SK-N-SH (cell line): Measurements from ENCODE around the gene TFIP11. TPM values are rescaled to one million over a fixed set of nuclear protein-coding genes. Genes with fewer than 3 reads are reported as not detected.

Experiments used
- CTCF ChIA-PET: fragments of 300-600, 350-600 bp; formaldehyde crosslinking; extraction: SDS; loops from one replicate; lab custom pipeline; 2021; lab: Yijun Ruan, JAX
- POLR2A ChIA-PET: fragments of 350-600 bp; sonication (Branson Sonifier 250); formaldehyde crosslinking; extraction: SDS; loops from one replicate; lab custom pipeline; 2020; ENCODE audit warnings: antibody characterized with exemption, inconsistent platforms; lab: Yijun Ruan, JAX
- DNase-seq: peaks from one replicate; pipeline ENCODE4 v3.0.0; 2012
- H2AFZ ChIP-seq: fragments of 200-600 bp; sonication (generic); 2 replicates; pipeline ENCODE4 v1.8.1; 2016; ENCODE audit warnings: antibody characterized with exemption, mild to moderate bottlenecking, low read depth
- H3F3A ChIP-seq: fragments of 200-600 bp; sonication (generic); replicated peaks from 2 replicates; pipeline ENCODE3; 2016; ENCODE audit warnings: antibody characterized with exemption, mild to moderate bottlenecking; ENCODE audit not compliant: insufficient read depth
- H3K27ac ChIP-seq, 2 experiments: fragments of 200-500 bp in 1 of 2; fragments of 200-600 bp in 1 of 2; sonication (Bioruptor generic) in 1 of 2; sonication (generic), shearing (Covaris generic) in 1 of 2; 2 replicates each; pipeline versions ENCODE4 v1.5.1 to v1.6.1; 2014 to 2016; ENCODE audit warnings: low read depth in 2 of 2, inconsistent platforms in 1 of 2, low read length in 1 of 2, mild to moderate bottlenecking in 1 of 2, mixed read lengths in 1 of 2
- H3K27me3 ChIP-seq: fragments of 200-600 bp; sonication (generic), shearing (Covaris generic); 2 replicates; pipeline ENCODE4 v1.6.1; 2016; ENCODE audit warnings: mixed run types; ENCODE audit not compliant: insufficient read depth
- H3K36me3 ChIP-seq, 2 experiments: fragments of 200-500 bp in 1 of 2; fragments of 200-600 bp in 1 of 2; sonication (Bioruptor generic) in 1 of 2; sonication (generic) in 1 of 2; replicated peaks in 1 of 2; 2 replicates each; pipeline versions ENCODE3 to v1.5.1; 2014 to 2016; ENCODE audit warnings: low read length in 1 of 2, mild to moderate bottlenecking in 1 of 2; ENCODE audit not compliant: insufficient read depth in 2 of 2, control insufficient read depth in 1 of 2
- H3K4me1 ChIP-seq, 2 experiments: fragments of 200-500 bp in 1 of 2; fragments of 200-600 bp in 1 of 2; sonication (Bioruptor generic) in 1 of 2; sonication (generic), shearing (Covaris generic) in 1 of 2; 2 replicates each; pipeline versions ENCODE4 v1.5.1 to v1.6.1; 2014 to 2016; ENCODE audit warnings: low read depth in 1 of 2, low read length in 1 of 2, mixed run types in 1 of 2; ENCODE audit not compliant: insufficient read depth in 2 of 2, control insufficient read depth in 1 of 2
- H3K4me2 ChIP-seq: fragments of 200-600 bp; sonication (generic), shearing (Covaris generic); 2 replicates; pipeline ENCODE4 v1.6.1; 2017; ENCODE audit warnings: mixed run types
- H3K4me3 ChIP-seq, 2 experiments: fragments of 200-500 bp in 1 of 2; fragments of 200-600 bp in 1 of 2; sonication (Bioruptor generic) in 1 of 2; sonication (generic), shearing (Covaris generic) in 1 of 2; 2 replicates each; pipeline versions ENCODE4 v1.5.1 to v1.8.1; 2014 to 2016; ENCODE audit warnings: low read depth in 2 of 2, inconsistent platforms in 1 of 2, low read length in 1 of 2, mild to moderate bottlenecking in 1 of 2, mixed read lengths in 1 of 2, moderate library complexity in 1 of 2
- H3K79me2 ChIP-seq: fragments of 200-600 bp; sonication (generic); 2 replicates; pipeline ENCODE4 v1.8.1; 2017; ENCODE audit warnings: mild to moderate bottlenecking; ENCODE audit not compliant: insufficient read depth
- H3K9ac ChIP-seq: fragments of 200-600 bp; sonication (generic); 2 replicates; pipeline ENCODE4 v1.6.1; 2017; ENCODE audit warnings: mixed run types
- H3K9me2 ChIP-seq: fragments of 200-600 bp; sonication (generic); 2 replicates; pipeline ENCODE4 v1.6.1; 2017; ENCODE audit warnings: mixed run types
- H3K9me3 ChIP-seq: fragments of 200-600 bp; sonication (generic); 2 replicates; pipeline ENCODE4 v1.6.1; 2017; ENCODE audit warnings: mixed run types, mild to moderate bottlenecking, moderate library complexity
- H4K20me1 ChIP-seq: fragments of 200-600 bp; sonication (generic); 2 replicates; pipeline ENCODE4 v1.6.1; 2017; ENCODE audit warnings: mild to moderate bottlenecking, mixed run types; ENCODE audit not compliant: insufficient read depth
- ELF1 ChIP-seq: IDR thresholded peaks from 2 replicates; pipeline ENCODE4 v1.4.0; 2012
- MXI1 ChIP-seq: IDR thresholded peaks from 2 replicates; pipeline ENCODE4 v1.6.1; 2012; ENCODE audit warnings: mild to moderate bottlenecking, low read depth, low read length, improper control_type of control experiment
- RXRA ChIP-seq: IDR thresholded peaks from 2 replicates; pipeline ENCODE4 v1.4.0; 2012; ENCODE audit warnings: low read depth, mild to moderate bottlenecking, borderline replicate concordance
- TAF1 ChIP-seq: IDR thresholded peaks from 2 replicates; pipeline ENCODE4 v1.6.1; 2012; ENCODE audit warnings: low read depth, mild to moderate bottlenecking, low read length, moderate library complexity, borderline replicate concordance
- WGBS: methylation state at CpG from one replicate; pipeline ENCODE4 v1.1.6; 2017; ENCODE audit warnings: low lambda C conversion rate; 5-methylcytosine and 5-hydroxymethylcytosine counted together
- polyA plus RNA-seq, 3 experiments: library from polyadenylated mRNA; depleted of rRNA; stranded (reverse); fragments of >200 nt; gene quantifications; 2 replicates each; pipeline ENCODE4 v1.2.3, GENCODE V29; 2012
- TF ChIP-seq, protein P1 (sequence below): IDR thresholded peaks from 2 replicates; pipeline ENCODE4; 2012
- TF ChIP-seq, protein P2 (sequence below): fragments of 150-350 bp; IDR thresholded peaks from 2 replicates; pipeline ENCODE4 v1.6.1; 2017; ENCODE audit warnings: antibody characterized with exemption, low read length, low read depth, borderline replicate concordance
- TF ChIP-seq, protein P3 (sequence below): IDR thresholded peaks from 2 replicates; pipeline ENCODE4 v1.4.0; 2012; ENCODE audit warnings: low read depth, borderline replicate concordance

Gene TFIP11
- polyA plus RNA-seq, 1 of the 3 experiments (the other 2 are of a cell fraction) = 32.8 TPM

DNA sequence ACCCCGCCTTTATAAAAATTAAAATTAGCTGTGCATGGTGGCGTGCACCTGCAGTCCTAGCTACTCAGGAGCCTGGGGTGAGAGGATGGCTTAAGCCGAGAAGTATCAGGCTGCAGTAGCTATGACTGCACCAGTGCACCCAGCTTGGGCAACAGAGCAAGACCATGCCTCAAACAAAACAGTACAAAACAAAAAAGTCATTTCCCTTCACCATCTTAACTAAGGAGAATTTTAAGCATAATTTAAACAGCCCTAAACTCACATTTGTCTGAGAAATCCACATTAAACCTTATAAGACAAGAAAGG lies 23.3 kb upstream of the TFIP11 start:
- WGBS = 97% methylated on average over 3 of the region's 3 CpGs
- CTCF ChIA-PET = interaction anchor here (1.1 kb wide), 1 partner anchor 10 kb away, joined by 4 read pairs; no protein-coding TSS in a partner anchor
- no peaks in the 10 kb centered on the region for H3F3A ChIP-seq
- H3K4me2 ChIP-seq = no peak overlapping the region
- H3K36me3 ChIP-seq = peaks cover 6 to 17% of the 10 kb centered on the region in 2 experiments
- no peaks in the 10 kb centered on the region for H4K20me1 ChIP-seq
- H2AFZ ChIP-seq = no peak overlapping the region
- no peaks in the 10 kb centered on the region for H3K9me3 ChIP-seq
- no peaks in the 10 kb centered on the region for H3K4me1 ChIP-seq
- no peak overlapping the region for H3K4me3 ChIP-seq
- POLR2A ChIA-PET = no interaction called here
- no peak for TF ChIP-seq RXRA
- TF ChIP-seq, protein P1, sequence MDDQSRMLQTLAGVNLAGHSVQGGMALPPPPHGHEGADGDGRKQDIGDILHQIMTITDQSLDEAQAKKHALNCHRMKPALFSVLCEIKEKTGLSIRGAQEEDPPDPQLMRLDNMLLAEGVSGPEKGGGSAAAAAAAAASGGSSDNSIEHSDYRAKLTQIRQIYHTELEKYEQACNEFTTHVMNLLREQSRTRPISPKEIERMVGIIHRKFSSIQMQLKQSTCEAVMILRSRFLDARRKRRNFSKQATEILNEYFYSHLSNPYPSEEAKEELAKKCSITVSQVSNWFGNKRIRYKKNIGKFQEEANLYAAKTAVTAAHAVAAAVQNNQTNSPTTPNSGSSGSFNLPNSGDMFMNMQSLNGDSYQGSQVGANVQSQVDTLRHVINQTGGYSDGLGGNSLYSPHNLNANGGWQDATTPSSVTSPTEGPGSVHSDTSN = no peak
- TF ChIP-seq TAF1 = no peak
- TF ChIP-seq MXI1 = no peak
- no peak for TF ChIP-seq ELF1
- TF ChIP-seq, protein P2, sequence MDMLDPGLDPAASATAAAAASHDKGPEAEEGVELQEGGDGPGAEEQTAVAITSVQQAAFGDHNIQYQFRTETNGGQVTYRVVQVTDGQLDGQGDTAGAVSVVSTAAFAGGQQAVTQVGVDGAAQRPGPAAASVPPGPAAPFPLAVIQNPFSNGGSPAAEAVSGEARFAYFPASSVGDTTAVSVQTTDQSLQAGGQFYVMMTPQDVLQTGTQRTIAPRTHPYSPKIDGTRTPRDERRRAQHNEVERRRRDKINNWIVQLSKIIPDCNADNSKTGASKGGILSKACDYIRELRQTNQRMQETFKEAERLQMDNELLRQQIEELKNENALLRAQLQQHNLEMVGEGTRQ = no peak
- no peak overlapping the region for H3K9ac ChIP-seq
- no peaks in the 10 kb centered on the region for H3K79me2 ChIP-seq
- H3K9me2 ChIP-seq = no peaks in the 10 kb centered on the region
- DNase-seq = no peak
- no peaks in the 10 kb centered on the region for H3K27me3 ChIP-seq
- H3K27ac ChIP-seq = no peak overlapping the region

DNA sequence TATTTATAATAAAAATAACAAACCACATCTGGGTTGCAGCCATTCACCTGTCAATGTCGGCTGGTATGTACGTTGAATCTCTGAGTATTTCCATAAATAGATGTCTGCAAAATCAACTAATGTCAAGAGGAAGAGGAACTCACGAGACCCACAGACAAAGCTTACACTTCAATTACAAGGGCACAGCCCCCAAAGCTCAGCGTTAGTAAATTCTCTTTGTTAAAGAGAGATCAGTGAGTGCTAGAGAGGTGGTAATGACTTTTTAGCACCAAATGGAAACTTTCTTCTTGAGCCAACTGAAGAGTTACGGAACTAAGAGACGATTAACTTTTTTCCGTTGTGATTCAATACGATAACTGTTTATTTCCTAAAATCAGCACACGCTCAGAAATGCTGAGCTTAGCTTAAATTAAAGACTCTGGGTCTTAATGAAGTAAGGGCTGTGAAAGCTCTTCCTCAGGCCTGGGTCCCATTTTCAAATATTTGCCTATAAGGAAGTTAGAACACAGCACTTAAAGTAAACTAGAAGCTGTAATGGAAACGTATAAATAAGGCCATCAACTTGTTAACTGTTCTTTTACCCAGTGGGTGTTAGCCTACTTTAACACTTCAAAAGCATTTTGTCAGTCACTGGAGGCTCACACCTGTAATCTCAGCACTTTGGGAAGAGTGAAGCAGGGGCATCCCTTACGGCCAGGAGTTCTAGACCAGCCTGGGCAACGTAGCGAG lies 22.8 kb upstream of the TFIP11 start:
- H4K20me1 ChIP-seq = no peaks in the 10 kb centered on the region
- H3K79me2 ChIP-seq = no peaks in the 10 kb centered on the region
- H3K9me2 ChIP-seq = no peaks in the 10 kb centered on the region
- 92% methylated on average over 13 of the region's 13 CpGs for WGBS
- H3K9ac ChIP-seq = no peak overlapping the region
- H3F3A ChIP-seq = no peaks in the 10 kb centered on the region
- H3K4me1 ChIP-seq = no peaks in the 10 kb centered on the region
- DNase-seq = no peak
- H3K27me3 ChIP-seq = no peaks in the 10 kb centered on the region
- H3K4me3 ChIP-seq = no peak overlapping the region
- H3K4me2 ChIP-seq = no peak overlapping the region
- TF ChIP-seq, protein P3, sequence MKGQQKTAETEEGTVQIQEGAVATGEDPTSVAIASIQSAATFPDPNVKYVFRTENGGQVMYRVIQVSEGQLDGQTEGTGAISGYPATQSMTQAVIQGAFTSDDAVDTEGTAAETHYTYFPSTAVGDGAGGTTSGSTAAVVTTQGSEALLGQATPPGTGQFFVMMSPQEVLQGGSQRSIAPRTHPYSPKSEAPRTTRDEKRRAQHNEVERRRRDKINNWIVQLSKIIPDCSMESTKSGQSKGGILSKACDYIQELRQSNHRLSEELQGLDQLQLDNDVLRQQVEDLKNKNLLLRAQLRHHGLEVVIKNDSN = no peak
- ChIA-PET POLR2A (no interaction called here), CTCF (interaction anchor here (1.1 kb wide), 1 partner anchor 11 kb away, joined by 4 read pairs; no protein-coding TSS in a partner anchor)
- no peaks in the 10 kb centered on the region for H3K9me3 ChIP-seq
- no peak overlapping the region for H2AFZ ChIP-seq
- H3K27ac ChIP-seq = no peak overlapping the region
- H3K36me3 ChIP-seq = peaks cover 4 to 19% of the 10 kb centered on the region in 2 experiments
